ENCODE data around the gene BEST2. TPM values are rescaled to one million over a fixed set of nuclear protein-coding genes. Genes with fewer than 3 reads are reported as not detected.

The BEST2 gene
- total RNA-seq, 1 donor from 2014 or later, result not detected

- TF ChIP-seq CTCF (IDR thresholded peaks at IDR 0.05), result no peak
- Mint-ChIP-seq H3K27me3 (ENCODE audit: unreplicated experiment) (no peaks in the 10 kb centered on the region), H3K4me1 (ENCODE audit: unreplicated experiment) (peaks cover 23% of the 10 kb centered on the region), H3K36me3 (ENCODE audit: unreplicated experiment) (peaks cover 19% of the 10 kb centered on the region), H3K4me3 (ENCODE audit: unreplicated experiment) (no peak overlapping the region), H3K9me3 (ENCODE audit: unreplicated experiment) (no peaks in the 10 kb centered on the region), H3K27ac (ENCODE audit: unreplicated experiment) (no peak overlapping the region)
- no peak for DNase-seq (ENCODE audit: extremely low spot score, unreplicated experiment)
Observed at GRCh38 chr19:12730064-12730463, 21.5 kb upstream of the BEST2 start.

- DNase-seq (ENCODE audit: extremely low spot score, unreplicated experiment), result no peak
- no peak overlapping the region for H3K4me3 Mint-ChIP-seq (ENCODE audit: unreplicated experiment)
- no peak for TF ChIP-seq CTCF (IDR thresholded peaks at IDR 0.05)
- H3K36me3 Mint-ChIP-seq (ENCODE audit: unreplicated experiment), result peaks cover 19% of the 10 kb centered on the region
- no peaks in the 10 kb centered on the region for H3K9me3 Mint-ChIP-seq (ENCODE audit: unreplicated experiment)
- H3K27ac Mint-ChIP-seq (ENCODE audit: unreplicated experiment), result no peak overlapping the region
- peaks cover 23% of the 10 kb centered on the region for H3K4me1 Mint-ChIP-seq (ENCODE audit: unreplicated experiment)
- H3K27me3 Mint-ChIP-seq (ENCODE audit: unreplicated experiment), result no peaks in the 10 kb centered on the region
Observed at GRCh38 chr19:12731337-12731736, 20.3 kb upstream of the BEST2 start.

GRCh38 chr19:12733369-12734214, 18.0 kb upstream of the BEST2 start:
- TF ChIP-seq CTCF (IDR thresholded peaks at IDR 0.05), result peak; percentile 40
- H3K27ac Mint-ChIP-seq (ENCODE audit: unreplicated experiment), result peak overlapping the region; percentile 97
- no peak for DNase-seq (ENCODE audit: extremely low spot score, unreplicated experiment)
- peaks cover 14% of the 10 kb centered on the region for H3K36me3 Mint-ChIP-seq (ENCODE audit: unreplicated experiment)
- peaks cover 37% of the 10 kb centered on the region for H3K4me1 Mint-ChIP-seq (ENCODE audit: unreplicated experiment)
- H3K27me3 Mint-ChIP-seq (ENCODE audit: unreplicated experiment), result no peaks in the 10 kb centered on the region
- no peaks in the 10 kb centered on the region for H3K9me3 Mint-ChIP-seq (ENCODE audit: unreplicated experiment)
- H3K4me3 Mint-ChIP-seq (ENCODE audit: unreplicated experiment), result peak overlapping the region; percentile 93

- peak within 1 kb of the TSS; percentile 98 for H3K27ac Mint-ChIP-seq (ENCODE audit: unreplicated experiment)
- no peaks in the 10 kb centered on the region for H3K9me3 Mint-ChIP-seq (ENCODE audit: unreplicated experiment)
- DNase-seq (ENCODE audit: extremely low spot score, unreplicated experiment), result peak; percentile 96
- peak within 1 kb of the TSS; percentile 100 for H3K4me3 Mint-ChIP-seq (ENCODE audit: unreplicated experiment)
- peaks cover 8% of the 10 kb centered on the region for H3K36me3 Mint-ChIP-seq (ENCODE audit: unreplicated experiment)
- peaks cover 32% of the 10 kb centered on the region for H3K4me1 Mint-ChIP-seq (ENCODE audit: unreplicated experiment)
- H3K27me3 Mint-ChIP-seq (ENCODE audit: unreplicated experiment), result no peaks in the 10 kb centered on the region
- TF ChIP-seq CTCF (IDR thresholded peaks at IDR 0.05), result no peak
Observed at GRCh38 chr19:12736995-12737834, 14.4 kb upstream of the BEST2 start, which contains the start of gene GET3. Gene GET3 (plus strand): TSS chr19:12737497. CDS start chr19:12737506, 9 bp downstream.
